ENCODE data around the gene TSPAN18. TPM values are rescaled to one million over a fixed set of nuclear protein-coding genes. Genes with fewer than 3 reads are reported as not detected.

TSPAN18 gene
- total RNA-seq, 4 donors from 2014 or later: 0.34 to 11.5 (median 2.7) TPM

DNA sequence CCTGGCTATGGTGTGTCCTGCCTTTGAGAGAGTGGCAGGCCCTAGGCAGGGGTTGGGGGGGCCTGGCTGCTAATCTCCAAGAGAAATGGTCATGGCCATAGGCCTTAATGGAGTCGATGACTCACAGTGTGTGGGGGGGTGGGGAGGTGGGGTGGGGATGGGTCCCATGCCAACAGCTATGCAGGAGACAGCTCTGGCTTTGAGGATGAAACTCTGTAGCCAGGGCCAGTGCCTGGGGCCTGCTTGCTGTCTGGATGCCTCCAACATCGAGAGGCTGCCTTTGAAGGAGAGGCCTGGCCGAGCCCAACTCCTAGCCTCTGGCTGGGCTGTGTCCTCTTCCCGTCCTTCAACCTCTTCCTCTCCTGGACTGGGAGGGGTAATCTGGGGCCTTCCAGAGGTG, 23.9 kb upstream of the TSPAN18 start:
- TF ChIP-seq CTCF (IDR thresholded peaks at IDR 0.05; ENCODE audit: low read depth): no peak

- no peak for TF ChIP-seq CTCF (IDR thresholded peaks at IDR 0.05; ENCODE audit: low read depth)
Measured at GRCh38 chr11:44707094-44707493, 19.7 kb upstream of the TSPAN18 start.

GRCh38 chr11:44708009-44708408, 18.8 kb upstream of the TSPAN18 start:
- TF ChIP-seq CTCF (IDR thresholded peaks at IDR 0.05; ENCODE audit: low read depth): no peak

DNA sequence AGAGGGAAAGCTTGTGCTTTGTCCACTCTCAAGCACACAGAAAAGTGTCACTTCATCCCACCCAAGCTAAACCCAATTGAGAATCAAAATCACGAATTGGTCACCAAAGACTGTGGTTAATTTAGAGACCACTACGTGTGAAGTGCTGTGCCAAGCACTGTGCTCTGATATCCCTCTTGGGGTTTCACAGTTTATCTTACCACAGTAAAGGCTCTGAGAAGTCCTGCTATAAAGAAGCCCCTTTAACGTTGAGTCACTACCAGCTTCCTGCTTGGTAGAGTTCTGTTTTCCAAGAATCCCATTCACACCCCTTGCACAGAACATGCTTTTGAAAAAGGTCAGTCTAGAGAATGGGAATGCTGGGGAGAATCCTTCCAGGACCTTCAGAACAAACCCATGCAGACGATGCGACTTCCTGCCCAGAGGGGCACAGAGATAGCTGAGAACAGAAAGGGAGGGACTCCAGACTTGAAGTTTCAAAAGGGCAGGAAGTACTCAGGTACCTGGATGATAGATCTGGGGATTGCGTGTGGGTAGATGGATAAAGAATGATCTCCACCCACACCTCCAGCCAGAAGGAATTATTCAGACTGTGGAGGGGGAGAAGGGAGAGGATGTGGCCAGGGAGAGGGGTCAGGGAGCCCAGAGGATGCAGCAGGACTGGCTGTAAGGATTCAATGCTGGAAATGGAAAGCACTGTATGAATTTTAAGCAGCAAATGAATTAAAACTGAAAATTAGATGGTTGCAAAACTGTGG, 18.1 kb upstream of the TSPAN18 start:
- no peak for TF ChIP-seq CTCF (IDR thresholded peaks at IDR 0.05; ENCODE audit: low read depth)

DNA sequence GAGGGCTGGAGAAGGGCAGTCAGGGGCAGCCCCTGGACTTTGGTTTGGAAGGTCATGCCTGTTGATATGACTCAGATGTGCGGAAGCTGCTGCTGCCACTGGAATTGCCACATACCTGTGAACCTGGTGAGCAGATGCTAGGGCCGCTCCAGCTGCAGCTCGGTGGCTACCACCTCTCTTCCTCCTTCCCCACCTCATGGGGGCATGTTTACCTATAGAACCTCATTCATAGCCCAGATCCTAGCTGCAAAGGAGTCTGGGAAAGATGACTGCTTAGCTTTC, 17.5 kb upstream of the TSPAN18 start:
- no peak for TF ChIP-seq CTCF (IDR thresholded peaks at IDR 0.05; ENCODE audit: low read depth)

DNA sequence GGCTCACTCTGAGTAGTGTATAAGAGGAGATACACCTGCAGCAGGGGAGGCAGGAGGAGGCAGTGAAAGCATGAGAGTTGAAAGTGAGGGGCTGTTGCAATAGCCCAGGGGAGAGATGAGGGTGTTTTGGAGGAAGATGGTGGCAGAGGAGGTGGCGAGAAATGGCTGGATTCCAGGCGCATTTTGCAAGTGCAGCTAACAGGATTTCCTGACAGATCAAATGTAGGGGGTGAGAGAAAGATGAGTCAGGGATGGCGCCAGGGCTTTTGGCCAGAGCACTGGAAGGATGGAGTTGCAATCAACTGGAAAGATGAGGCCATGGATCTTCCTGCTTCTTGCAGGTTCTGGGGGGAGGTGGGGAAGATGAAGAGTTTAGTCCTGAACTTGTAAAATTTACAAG, 16.8 kb upstream of the TSPAN18 start:
- TF ChIP-seq CTCF (IDR thresholded peaks at IDR 0.05; ENCODE audit: low read depth): no peak

GRCh38 chr11:44711113-44711786, 15.5 kb upstream of the TSPAN18 start:
- no peak for TF ChIP-seq CTCF (IDR thresholded peaks at IDR 0.05; ENCODE audit: low read depth)
